HEK293T (cell line): ENCODE results near the gene SMCO2.

Experiments
- CTCF ChIA-PET: fragments of 350-600 bp; formaldehyde crosslinking; extraction: SDS; loops from one replicate; lab custom pipeline; 2021; ENCODE audit warnings: antibody characterized with exemption, inconsistent platforms; lab: Yijun Ruan, JAX
- POLR2A ChIA-PET: fragments of 350-600 bp; formaldehyde crosslinking; extraction: SDS; loops from one replicate; lab custom pipeline; 2020; ENCODE audit warnings: antibody characterized with exemption, inconsistent platforms; lab: Yijun Ruan, JAX
- DNase-seq: peaks from one replicate; pipeline ENCODE4 v3.0.0; 2012; ENCODE audit warnings: mixed read lengths; ENCODE audit errors: extremely low spot score
- ARNT ChIP-seq: fragments of 450-650 bp; IDR thresholded peaks from 2 replicates; pipeline ENCODE4 v1.6.1; 2017; ENCODE audit warnings: mild to moderate bottlenecking
- BHLHE40 ChIP-seq: fragments of 450-650 bp; IDR thresholded peaks from 2 replicates; pipeline ENCODE4 v1.6.1; 2016; ENCODE audit warnings: mild to moderate bottlenecking, moderate library complexity, borderline replicate concordance
- CTBP1 ChIP-seq: fragments of 450-650 bp; IDR thresholded peaks from 2 replicates; pipeline ENCODE4 v1.6.1; 2016; ENCODE audit warnings: borderline replicate concordance
- ELF4 ChIP-seq: fragments of 450-650 bp; IDR thresholded peaks from 2 replicates; pipeline ENCODE4 v1.6.1; 2017; ENCODE audit warnings: antibody characterized with exemption
- FOXA1 ChIP-seq: fragments of 450-650 bp; IDR thresholded peaks from 2 replicates; pipeline ENCODE4 v1.6.1; 2016; ENCODE audit warnings: mild to moderate bottlenecking
- FOXK2 ChIP-seq: fragments of 450-650 bp; IDR thresholded peaks from 2 replicates; pipeline ENCODE4 v1.6.1; 2016; ENCODE audit warnings: mild to moderate bottlenecking
- FOXM1 ChIP-seq: fragments of 450-650 bp; IDR thresholded peaks from 2 replicates; pipeline ENCODE4 v1.6.1; 2017; ENCODE audit warnings: mild to moderate bottlenecking, borderline replicate concordance
- HDGF ChIP-seq: fragments of 450-650 bp; IDR thresholded peaks from 2 replicates; pipeline ENCODE4 v1.6.1; 2017; ENCODE audit warnings: antibody characterized with exemption, borderline replicate concordance
- L3MBTL2 ChIP-seq: fragments of 450-650 bp; conservative IDR thresholded peaks from 2 replicates; pipeline ENCODE4 v1.6.1; 2016; ENCODE audit warnings: mild to moderate bottlenecking
- LEF1 ChIP-seq: fragments of 450-650 bp; IDR thresholded peaks from 2 replicates; pipeline ENCODE4 v1.6.1; 2017; ENCODE audit warnings: mild to moderate bottlenecking, borderline replicate concordance
- NFRKB ChIP-seq: fragments of 450-650 bp; IDR thresholded peaks from 2 replicates; pipeline ENCODE4 v1.6.1; 2016; ENCODE audit warnings: mild to moderate bottlenecking, moderate library complexity
- SP1 ChIP-seq: fragments of 450-650 bp; IDR thresholded peaks from 2 replicates; pipeline ENCODE4 v1.6.1; 2017
- SUZ12 ChIP-seq: fragments of 450-650 bp; IDR thresholded peaks from 2 replicates; pipeline ENCODE4 v1.6.1; 2016; ENCODE audit warnings: mild to moderate bottlenecking
- ZNF384 ChIP-seq: fragments of 450-650 bp; IDR thresholded peaks from 2 replicates; pipeline ENCODE4 v1.6.1; 2016
- TF ChIP-seq, protein P1 (sequence below): fragments of 450-650 bp; IDR thresholded peaks from 2 replicates; pipeline ENCODE4 v1.6.1; 2016

Gene SMCO2

GRCh38 chr12:27549236-27549800, 102.8 kb downstream of the SMCO2 start:
- ChIA-PET POLR2A (interaction anchor here (0.6 to 1.5 kb wide), 2 partner anchors 25 kb away, joined by 3 to 10 read pairs; partner anchors contain the start of gene PPFIBP1), CTCF (no interaction called here)
- no peak for DNase-seq
- TF ChIP-seq ZNF384 (no peak), BHLHE40 (no peak), L3MBTL2 (no peak), ELF4 (no peak), CTBP1 (no peak), SUZ12 (no peak), HDGF (no peak), NFRKB (no peak), SP1 (no peak), FOXA1 (no peak), FOXM1 (no peak), FOXK2 (no peak)
- TF ChIP-seq, protein P1, sequence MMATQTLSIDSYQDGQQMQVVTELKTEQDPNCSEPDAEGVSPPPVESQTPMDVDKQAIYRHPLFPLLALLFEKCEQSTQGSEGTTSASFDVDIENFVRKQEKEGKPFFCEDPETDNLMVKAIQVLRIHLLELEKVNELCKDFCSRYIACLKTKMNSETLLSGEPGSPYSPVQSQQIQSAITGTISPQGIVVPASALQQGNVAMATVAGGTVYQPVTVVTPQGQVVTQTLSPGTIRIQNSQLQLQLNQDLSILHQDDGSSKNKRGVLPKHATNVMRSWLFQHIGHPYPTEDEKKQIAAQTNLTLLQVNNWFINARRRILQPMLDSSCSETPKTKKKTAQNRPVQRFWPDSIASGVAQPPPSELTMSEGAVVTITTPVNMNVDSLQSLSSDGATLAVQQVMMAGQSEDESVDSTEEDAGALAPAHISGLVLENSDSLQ, result no peak

- TF ChIP-seq ARNT (no peak), SUZ12 (no peak), BHLHE40 (no peak), FOXA1 (no peak), CTBP1 (no peak), HDGF (no peak), LEF1 (no peak), SP1 (no peak), NFRKB (no peak), FOXK2 (no peak), ELF4 (no peak)
- TF ChIP-seq, protein P1, result no peak
- CTCF ChIA-PET, result interaction anchor here (1.0 kb wide), 1 partner anchor 25 kb away, joined by 4 read pairs; no protein-coding TSS in a partner anchor
- POLR2A ChIA-PET, result interaction anchor here (1.5 kb wide), 1 partner anchor 26 kb away, joined by 10 read pairs; the partner anchor contains the start of gene PPFIBP1
- peak; percentile 53 for DNase-seq
Observed at GRCh38 chr12:27549801-27550652, 103.5 kb downstream of the SMCO2 start.

GRCh38 chr12:27550653-27550975, 104.1 kb downstream of the SMCO2 start:
- ChIA-PET CTCF (interaction anchor here (1.0 kb wide), 1 partner anchor 26 kb away, joined by 4 read pairs; no protein-coding TSS in a partner anchor), POLR2A (interaction anchor here (1.2 to 1.5 kb wide), 2 partner anchors 19 to 27 kb away, joined by 3 to 10 read pairs; partner anchors contain the start of gene PPFIBP1)
- DNase-seq, result no peak
- TF ChIP-seq NFRKB (no peak), FOXK2 (no peak)
- TF ChIP-seq, protein P1, result no peak

DNA sequence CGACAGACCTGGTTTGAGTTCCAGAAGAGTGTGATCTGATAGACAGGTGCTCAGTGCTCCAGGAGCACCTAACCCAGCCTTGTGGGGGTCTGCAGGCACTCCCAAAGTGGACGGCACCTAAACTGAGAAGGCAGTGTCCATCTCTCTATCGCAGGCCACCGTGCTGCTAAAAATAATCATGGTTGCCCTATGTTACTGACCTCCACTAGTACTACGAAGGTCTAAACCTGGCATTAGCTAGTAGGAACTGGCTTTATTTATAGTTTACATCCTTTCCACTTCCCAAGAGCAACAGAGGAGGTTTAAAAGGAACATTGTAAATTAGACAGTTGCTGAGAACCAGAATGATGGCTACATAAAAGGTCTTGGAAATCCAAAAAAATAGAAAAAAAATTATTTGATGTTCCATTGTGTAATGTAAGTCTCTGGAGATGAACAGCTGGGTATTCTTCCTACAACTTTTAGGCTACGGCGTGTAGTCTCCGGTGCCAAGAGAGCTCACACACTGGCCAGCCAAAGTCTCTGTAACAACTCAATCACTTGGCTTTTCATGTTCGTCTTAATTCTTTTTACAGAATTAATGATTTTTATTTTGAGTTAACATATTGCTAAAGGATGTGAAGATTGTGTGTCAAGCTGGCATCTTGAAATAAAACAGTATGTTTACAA, 104.8 kb downstream of the SMCO2 start:
- no peak for TF ChIP-seq ELF4
- no peak for TF ChIP-seq FOXK2
- POLR2A ChIA-PET, result interaction anchor here (1.2 kb wide), 1 partner anchor 19 kb away, joined by 3 read pairs; no protein-coding TSS in a partner anchor
- CTCF ChIA-PET, result interaction anchor here (0.8 kb wide), 1 partner anchor 60 kb away, joined by 6 read pairs; no protein-coding TSS in a partner anchor
- no peak for DNase-seq
